Measurements from ENCODE around the gene RPL3. TPM values are rescaled to one million over a fixed set of nuclear protein-coding genes. Genes with fewer than 3 reads are reported as not detected.
"Not testable (repeated sequence)": the region's sequence is repeated elsewhere in the genome, so short reads cannot be mapped to it uniquely, and the experiment has no call there.

Gene RPL3
- total RNA-seq, 1 experiment from 2014 or later = 3,009 TPM

- H3K4me3 Mint-ChIP-seq = no peak overlapping the region
- ATAC-seq (no peak), DNase-seq (ENCODE audit: low spot score) (no peak)
- H3K36me3 Mint-ChIP-seq = peaks cover 5% of the 10 kb centered on the region
- H3K27me3 Mint-ChIP-seq (ENCODE audit: low read depth) = no peaks in the 10 kb centered on the region
- ChIA-PET POLR2A (interaction anchor here (1.1 kb wide), 1 partner anchor 41 kb away, joined by 3 read pairs; the partner anchor contains the start of gene RPL3), CTCF (interaction anchor here (1.0 kb wide), 1 partner anchor 17 kb away, joined by 6 read pairs; no protein-coding TSS in a partner anchor)
- H3K9me3 Mint-ChIP-seq = no peaks in the 10 kb centered on the region
- TF ChIP-seq HMGA2 (CRISPR knock-in tag; IDR thresholded peaks at IDR 0.05) (no peak), IRF1 (CRISPR knock-in tag; IDR thresholded peaks at IDR 0.05) (no peak), IRF2 (CRISPR knock-in tag; IDR thresholded peaks at IDR 0.05; ENCODE audit: borderline replicate concordance, low read depth) (no peak), NR3C1 (CRISPR knock-in tag; conservative IDR thresholded peaks at IDR 0.05; ENCODE audit: low read depth) (no peak)
- peak overlapping the region; percentile 3; the same call in 1 of the 2 replicates for H3K27ac Mint-ChIP-seq
- peaks cover 48% of the 10 kb centered on the region for H3K4me1 Mint-ChIP-seq
Observed at GRCh38 chr22:39360242-39360641, 40.8 kb upstream of the RPL3 start.

- ChIA-PET POLR2A (interaction anchor here (0.6 kb wide), 1 partner anchor 28 kb away, joined by 6 read pairs; no protein-coding TSS in a partner anchor), CTCF (interaction anchor here (1.0 to 2.5 kb wide), 2 partner anchors 16 to 28 kb away, joined by 6 to 11 read pairs; no protein-coding TSS in a partner anchor)
- H3K9me3 Mint-ChIP-seq = no peaks in the 10 kb centered on the region
- TF ChIP-seq SOX15 (CRISPR knock-in tag; IDR thresholded peaks at IDR 0.05) = no peak
- no peak for TF ChIP-seq ZNF219 (CRISPR knock-in tag; IDR thresholded peaks at IDR 0.05; ENCODE audit: borderline replicate concordance)
- TF ChIP-seq TCF7 (CRISPR knock-in tag; IDR thresholded peaks at IDR 0.05; ENCODE audit: low read depth) = no peak
- no peak for TF ChIP-seq MAX (CRISPR knock-in tag; IDR thresholded peaks at IDR 0.05)
- no peak for TF ChIP-seq ELF4 (CRISPR knock-in tag; IDR thresholded peaks at IDR 0.05; ENCODE audit: low read depth)
- TF ChIP-seq NFYB (CRISPR knock-in tag; conservative IDR thresholded peaks at IDR 0.05; ENCODE audit: low read depth) = no peak
- no peak for TF ChIP-seq TP53 (CRISPR knock-in tag; IDR thresholded peaks at IDR 0.05)
- DNase-seq (ENCODE audit: low spot score) (no peak), ATAC-seq (no peak)
- peaks cover 5% of the 10 kb centered on the region for H3K36me3 Mint-ChIP-seq
- peaks cover 48% of the 10 kb centered on the region for H3K4me1 Mint-ChIP-seq
- peak overlapping the region; percentile 3; the same call in 1 of the 2 replicates for H3K27ac Mint-ChIP-seq
- H3K27me3 Mint-ChIP-seq (ENCODE audit: low read depth) = no peaks in the 10 kb centered on the region
- no peak overlapping the region for H3K4me3 Mint-ChIP-seq
Observed at GRCh38 chr22:39359659-39360195, 40.3 kb upstream of the RPL3 start.

GRCh38 chr22:39358197-39358596 is 38.8 kb upstream of the RPL3 start:
- H3K36me3 Mint-ChIP-seq; H3K9me3 Mint-ChIP-seq; ATAC-seq; H3K4me3 Mint-ChIP-seq; DNase-seq (ENCODE audit: low spot score); H3K27me3 Mint-ChIP-seq (ENCODE audit: low read depth); POLR2A ChIA-PET: not testable (repeated sequence)
- CTCF ChIA-PET = interaction anchor here (1.2 to 2.5 kb wide), 4 partner anchors 15 to 41 kb away, joined by 3 to 11 read pairs (median 4); partner anchors contain the start of gene TAB1
- H3K27ac Mint-ChIP-seq = peak overlapping the region; percentile 69
- H3K4me1 Mint-ChIP-seq = peaks cover 35% of the 10 kb centered on the region
- TF ChIP-seq NFYB (CRISPR knock-in tag; conservative IDR thresholded peaks at IDR 0.05; ENCODE audit: low read depth) = peak; percentile 62

- DNase-seq (ENCODE audit: low spot score); H3K4me3 Mint-ChIP-seq; H3K36me3 Mint-ChIP-seq; ATAC-seq; H3K9me3 Mint-ChIP-seq; POLR2A ChIA-PET; H3K27me3 Mint-ChIP-seq (ENCODE audit: low read depth); H3K27ac Mint-ChIP-seq: not testable (repeated sequence)
- CTCF ChIA-PET = interaction anchor here (1.5 to 2.5 kb wide), 3 partner anchors 14 to 26 kb away, joined by 3 to 11 read pairs (median 3); no protein-coding TSS in a partner anchor
- H3K4me1 Mint-ChIP-seq = peaks cover 29% of the 10 kb centered on the region
Observed at GRCh38 chr22:39357110-39358108, 38.0 kb upstream of the RPL3 start.

- no peak overlapping the region for H3K4me3 Mint-ChIP-seq
- peaks cover 5% of the 10 kb centered on the region for H3K36me3 Mint-ChIP-seq
- peaks cover 30% of the 10 kb centered on the region for H3K4me1 Mint-ChIP-seq
- no peak overlapping the region for H3K27ac Mint-ChIP-seq
- ATAC-seq (no peak), DNase-seq (ENCODE audit: low spot score) (no peak)
- H3K27me3 Mint-ChIP-seq (ENCODE audit: low read depth) = no peaks in the 10 kb centered on the region
- ChIA-PET POLR2A (no interaction called here), CTCF (no interaction called here)
- H3K9me3 Mint-ChIP-seq = no peaks in the 10 kb centered on the region
- TF ChIP-seq FOXK1 (CRISPR knock-in tag; IDR thresholded peaks at IDR 0.05) (no peak), FOXP1 (CRISPR knock-in tag; IDR thresholded peaks at IDR 0.05; ENCODE audit: borderline replicate concordance) (no peak), EMX1 (CRISPR knock-in tag; IDR thresholded peaks at IDR 0.05) (no peak), E2F1 (CRISPR knock-in tag; IDR thresholded peaks at IDR 0.05) (no peak), SMAD4 (CRISPR knock-in tag; IDR thresholded peaks at IDR 0.05) (no peak), ATF6 (CRISPR knock-in tag; IDR thresholded peaks at IDR 0.05) (no peak), ZNF512 (CRISPR knock-in tag; IDR thresholded peaks at IDR 0.05; ENCODE audit: borderline replicate concordance) (no peak)
Observed at GRCh38 chr22:39356464-39356863, 37.0 kb upstream of the RPL3 start.
